AG09309 (cell line): ENCODE data around the gene NEBL.

Experiments used
- DNase-seq: peaks from one replicate; pipeline ENCODE4 v3.0.0-alpha.2; 2010; ENCODE audit warnings: low read depth
- H3K4me3 ChIP-seq: 2 replicates; pipeline ENCODE4 v1.5.1; 2011; ENCODE audit warnings: mild to moderate bottlenecking, low read depth, low read length, moderate library complexity; ENCODE audit not compliant: control insufficient read depth
- CTCF ChIP-seq: IDR thresholded peaks from 2 replicates; pipeline ENCODE4 v1.5.1; 2011; ENCODE audit warnings: mild to moderate bottlenecking, low read depth, low read length, inconsistent platforms; ENCODE audit not compliant: insufficient read depth, control insufficient read depth; ENCODE audit errors: missing control alignments

The NEBL gene

DNA sequence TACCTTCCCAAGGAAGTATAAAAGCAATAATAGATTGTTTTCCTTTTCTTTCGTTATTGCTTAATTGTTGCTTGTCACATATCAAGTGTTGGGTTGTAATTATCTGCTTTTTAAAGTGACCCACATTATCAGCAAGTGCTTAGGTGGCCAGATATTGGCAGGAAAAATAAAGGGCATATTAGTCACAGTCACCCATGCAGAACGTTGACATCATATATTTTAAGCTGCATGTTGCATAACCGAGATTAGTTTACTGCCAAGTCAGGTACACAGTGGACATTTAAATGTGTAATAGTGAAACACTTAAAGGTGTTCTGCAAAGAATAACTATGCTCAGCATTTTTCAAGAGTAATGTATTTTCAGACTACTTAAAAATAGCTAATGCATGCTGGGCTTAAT lies 11.4 kb downstream of the NEBL start:
- no peak overlapping the region for H3K4me3 ChIP-seq
- DNase-seq: no peak
- TF ChIP-seq CTCF: no peak

GRCh38 chr10:20883552-20883951 lies 13.6 kb downstream of the NEBL start:
- TF ChIP-seq CTCF: no peak
- no peak overlapping the region for H3K4me3 ChIP-seq
- no peak for DNase-seq

GRCh38 chr10:20882091-20882490 lies 15.0 kb downstream of the NEBL start:
- no peak overlapping the region for H3K4me3 ChIP-seq
- TF ChIP-seq CTCF: no peak
- DNase-seq: no peak

DNA sequence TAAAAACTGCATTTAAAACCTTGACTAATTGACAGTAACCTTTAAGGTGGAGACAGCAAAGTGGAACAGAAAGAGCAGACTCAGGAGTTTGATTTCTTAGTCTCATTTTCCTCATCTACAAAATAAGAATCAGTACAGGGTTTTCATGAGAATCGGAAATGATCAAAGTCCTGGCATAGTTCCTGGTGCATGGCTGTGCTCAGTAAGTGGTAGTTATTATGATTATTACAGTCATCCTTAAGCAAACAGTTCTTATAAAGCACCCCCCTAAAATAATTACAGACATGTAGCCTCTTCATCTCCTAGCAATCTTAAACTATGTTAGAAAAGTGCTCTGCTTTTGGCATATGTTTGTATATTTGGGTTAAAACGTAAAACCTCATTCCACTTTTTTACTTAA lies 18.0 kb downstream of the NEBL start:
- no peak overlapping the region for H3K4me3 ChIP-seq
- no peak for DNase-seq
- TF ChIP-seq CTCF: no peak

DNA sequence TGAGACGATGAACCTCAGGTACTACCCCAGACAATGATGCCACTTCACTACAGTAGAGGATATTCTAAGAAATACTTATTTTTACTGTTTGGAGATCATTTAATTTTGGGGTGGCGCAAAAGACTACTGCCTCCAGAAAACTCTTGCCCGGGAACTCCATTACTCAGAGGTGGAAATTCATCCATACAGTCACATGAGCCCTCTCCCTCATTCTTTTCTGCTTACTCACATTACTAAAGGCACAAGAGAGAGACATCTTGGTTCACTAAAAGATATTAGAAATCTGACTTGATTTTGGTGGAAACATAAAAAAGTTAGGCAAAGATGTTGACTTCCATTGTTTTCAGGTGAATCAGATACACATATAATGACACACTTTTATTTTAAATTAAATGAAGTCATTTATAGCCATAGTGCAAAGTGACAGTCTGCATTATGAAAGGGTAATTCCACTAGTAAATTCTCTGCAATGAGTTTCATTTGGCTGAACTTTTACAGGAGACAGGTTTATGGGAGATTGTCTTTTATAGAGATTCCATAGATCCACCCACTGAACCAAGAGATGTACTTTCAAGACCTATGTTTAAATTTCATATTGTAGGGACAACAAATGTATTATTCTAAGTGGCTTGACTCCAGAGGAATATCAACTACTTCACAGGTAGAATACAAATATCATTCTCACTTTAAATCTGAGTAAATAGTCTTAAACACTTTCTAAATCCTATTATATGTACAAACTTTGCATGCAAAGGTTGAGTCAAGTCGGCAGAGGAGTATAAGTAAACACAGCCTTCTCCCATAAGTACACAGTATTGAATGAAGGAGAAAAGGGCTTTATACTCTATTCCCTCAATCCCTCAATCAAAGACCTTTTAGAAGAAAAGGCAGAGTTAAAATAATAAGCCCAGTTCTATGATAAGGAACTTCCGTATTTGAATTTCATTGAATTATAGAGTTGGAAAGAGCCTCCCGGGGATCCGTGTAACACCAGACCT lies 18.8 kb downstream of the NEBL start:
- DNase-seq: no peak
- no peak for TF ChIP-seq CTCF
- H3K4me3 ChIP-seq: no peak overlapping the region

DNA sequence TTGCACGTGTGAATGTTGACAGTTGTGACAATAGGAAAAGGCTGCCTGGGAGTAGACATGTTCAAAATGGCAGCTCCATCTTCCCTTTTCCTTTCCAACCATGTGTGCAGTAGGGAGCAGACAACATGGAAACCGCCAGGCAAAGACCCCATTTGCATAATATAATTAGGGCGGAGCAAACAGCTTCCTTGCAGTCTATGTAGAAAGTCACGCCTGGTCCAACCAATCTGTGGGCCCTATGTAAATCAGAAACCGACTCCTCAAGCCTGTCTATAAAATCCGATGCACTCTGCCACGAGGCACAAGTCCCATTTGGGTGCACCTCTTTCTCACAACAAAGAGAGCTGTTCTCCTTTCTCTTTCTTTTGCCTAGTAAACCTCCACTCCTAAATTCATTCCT lies 19.6 kb downstream of the NEBL start:
- DNase-seq: no peak

More for the DNA sequence above, 19.6 kb downstream of the NEBL start:
- no peak overlapping the region for H3K4me3 ChIP-seq
- no peak for TF ChIP-seq CTCF
